NOMO-1 treated with DMSO at 0.1 percent for 48 hours (cell line): Measurements from ENCODE around the gene CCDC146.
"Not testable (repeated sequence)": the region's sequence is repeated elsewhere in the genome, so short reads cannot be mapped to it uniquely, and the experiment has no call there.

Experiments used
- DNase-seq: peaks from one replicate; lab custom pipeline; 2025; ENCODE audit not compliant: unreplicated experiment; lab: John Stamatoyannopoulos, UW

CCDC146 gene

GRCh38 chr7:77327067-77327931 lies 204.9 kb downstream of the CCDC146 start:
- DNase-seq: peak; percentile 99

GRCh38 chr7:77327932-77328628 lies 205.7 kb downstream of the CCDC146 start:
- peak; percentile 56 for DNase-seq

GRCh38 chr7:77328669-77329068 lies 206.3 kb downstream of the CCDC146 start:
- peak; percentile 75 for DNase-seq

- no peak for DNase-seq
Observed at GRCh38 chr7:77329466-77330168, 207.2 kb downstream of the CCDC146 start.

- DNase-seq: peak; percentile 100
Observed at GRCh38 chr7:77330169-77330882, 207.9 kb downstream of the CCDC146 start.

GRCh38 chr7:77331938-77332695 lies 209.7 kb downstream of the CCDC146 start:
- DNase-seq: peak; percentile 97

GRCh38 chr7:77334039-77334438 lies 211.6 kb downstream of the CCDC146 start:
- DNase-seq: not testable (repeated sequence)

DNA sequence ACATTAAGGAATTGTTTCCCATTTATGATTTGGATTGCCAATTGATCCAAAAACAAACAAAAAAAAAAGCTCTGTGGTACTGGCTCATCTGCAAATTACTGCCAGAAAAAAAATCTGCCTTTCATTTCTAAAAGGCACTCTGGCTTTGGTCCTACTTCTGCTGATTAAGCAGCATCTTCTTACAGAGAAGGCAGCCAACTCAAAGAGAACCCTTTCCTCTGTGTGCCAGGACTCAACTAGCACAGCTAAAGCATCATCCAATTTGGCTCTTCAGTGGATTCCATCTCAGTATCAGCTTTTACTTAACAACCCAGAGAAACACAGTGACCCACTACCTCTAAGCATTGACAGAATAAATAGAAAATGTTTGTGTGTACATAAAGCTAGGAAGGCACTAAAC lies 213.2 kb downstream of the CCDC146 start:
- no peak for DNase-seq

DNA sequence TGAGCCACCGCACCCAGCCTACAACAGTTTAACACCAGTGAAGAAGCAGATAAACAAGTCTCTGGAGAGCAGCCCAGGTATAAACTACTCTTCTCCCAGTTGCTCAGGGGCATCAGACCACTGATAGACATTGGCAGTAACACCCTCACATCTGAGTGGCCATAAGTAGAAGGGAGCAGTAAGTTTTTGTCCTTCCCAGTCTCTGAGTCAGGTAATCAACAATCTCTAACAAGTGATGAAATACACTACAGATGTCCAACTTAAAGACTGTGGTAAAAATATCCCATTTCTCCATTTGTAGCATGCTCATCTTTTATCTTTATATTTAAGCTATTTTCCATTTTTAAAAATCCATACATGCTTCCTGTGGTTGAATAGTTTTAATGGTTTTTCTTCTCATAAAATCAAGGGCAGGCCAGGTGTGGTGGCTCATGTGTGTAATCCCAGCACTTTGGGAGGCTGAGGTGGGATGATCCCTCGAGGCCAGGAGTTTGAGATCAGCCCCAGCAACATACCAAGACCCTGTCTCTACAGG lies 215.1 kb downstream of the CCDC146 start:
- DNase-seq: peak; percentile 44

DNA sequence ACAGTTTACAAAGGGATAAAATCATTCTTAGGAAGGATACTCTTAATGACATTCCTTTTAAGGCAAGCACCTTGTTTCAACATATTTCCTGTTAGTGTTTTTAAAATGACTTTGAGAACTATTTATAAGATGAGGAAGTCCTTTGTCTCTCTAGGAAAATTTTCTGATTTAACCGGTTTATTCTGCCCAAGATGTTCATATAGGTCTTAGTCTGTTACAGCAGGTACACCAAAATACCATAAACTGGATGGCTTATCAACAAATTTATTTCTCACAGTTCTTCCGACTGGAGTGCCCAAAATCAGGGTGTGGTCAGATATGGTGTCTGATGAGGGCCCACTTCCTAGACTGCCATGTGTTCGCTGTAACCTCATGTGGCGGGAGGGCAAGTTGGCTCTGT lies 215.8 kb downstream of the CCDC146 start:
- peak; percentile 98 for DNase-seq

DNA sequence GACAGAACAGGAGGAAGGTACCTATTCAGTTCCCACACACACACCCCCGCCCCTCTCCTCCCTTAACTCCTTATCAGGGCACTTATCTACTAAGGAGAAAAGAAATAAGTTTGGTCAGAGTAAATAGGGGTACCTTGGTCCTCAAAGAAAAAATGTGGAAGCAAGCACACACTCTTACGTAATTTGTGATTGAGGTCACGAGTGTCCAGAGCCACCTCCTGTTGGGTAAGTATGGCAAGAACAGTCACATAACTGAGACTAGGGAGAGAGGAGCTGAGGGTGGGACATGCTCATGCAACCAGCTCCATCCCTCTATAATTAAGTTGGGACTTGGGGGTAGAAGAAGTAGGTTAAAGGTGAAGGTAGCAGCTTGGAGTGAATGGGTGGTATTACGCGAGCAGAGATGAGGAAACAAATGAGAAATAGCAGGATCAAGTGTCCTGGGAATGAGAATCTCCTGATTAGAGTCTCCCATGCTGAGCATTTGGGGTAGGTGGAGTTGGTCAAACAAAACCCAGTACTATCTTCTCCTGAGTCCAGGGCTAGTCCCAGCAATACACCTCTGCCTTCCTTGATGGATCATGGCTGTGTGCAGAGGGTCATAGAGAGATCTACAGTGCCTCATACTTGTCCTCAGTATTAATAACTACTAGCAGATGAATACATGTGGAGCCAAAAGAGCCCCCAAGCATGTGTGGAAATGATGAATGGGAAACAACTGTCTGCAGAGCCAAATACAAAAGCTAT lies 216.6 kb downstream of the CCDC146 start:
- DNase-seq: peak; percentile 90

GRCh38 chr7:77339726-77340125 lies 217.3 kb downstream of the CCDC146 start:
- no peak for DNase-seq
